GM12878 (cell line): Measurements from ENCODE around the gene MEF2C. TPM values are rescaled to one million over a fixed set of nuclear protein-coding genes. Genes with fewer than 3 reads are reported as not detected.

Experiments
- ATAC-seq: fragments of 200-7000 bp; cut with Tn5 transposase; 3 replicates; pipeline ENCODE4 v1.9.1; 2020; ENCODE audit warnings: mild to moderate bottlenecking, moderate library complexity
- BruUV-seq: library from RNA; stranded (reverse); fragments of 400-500 nt; replicated peaks from 2 replicates; lab custom pipeline; 2021; lab: Mats Ljungman, UMichigan
- CTCF ChIA-PET: fragments of 300-600 bp; sonication (Branson Sonifier 250); formaldehyde crosslinking; extraction: SDS; loops from one replicate; lab custom pipeline; 2021; ENCODE audit warnings: inconsistent platforms; lab: Yijun Ruan, JAX
- POLR2A ChIA-PET: fragments of 350-600 bp; formaldehyde crosslinking; extraction: SDS; loops from one replicate; lab custom pipeline; 2021; ENCODE audit warnings: inconsistent platforms; lab: Charles Lee
- RAD21 ChIA-PET: fragments of 300-600 bp; sonication (Branson Sonifier 250); formaldehyde crosslinking; loops from one replicate; lab custom pipeline; 2023; ENCODE audit warnings: antibody characterized with exemption; ENCODE audit not compliant: unreplicated experiment; lab: Charles Lee
- SMC1A ChIA-PET: fragments of 300-600 bp; sonication (Branson Sonifier 250); formaldehyde crosslinking; loops from one replicate; lab custom pipeline; 2023; ENCODE audit not compliant: unreplicated experiment, uncharacterized antibody; lab: Charles Lee
- DNase-seq: peaks from one replicate; pipeline ENCODE4 v3.0.0-alpha.2; 2011; ENCODE audit warnings: low read depth, low spot score
- FAIRE-seq: peaks from 3 replicates; lab custom pipeline; 2011; peaks lifted over from hg19 to GRCh38; lab: Jason Lieb, UNC
- H2AFZ ChIP-seq: 2 replicates; pipeline ENCODE4 v1.6.0; 2011; ENCODE audit warnings: low read depth, low read length, control low read depth; ENCODE audit not compliant: control insufficient read depth
- H3K27ac ChIP-seq: 2 replicates; pipeline ENCODE4 v1.5.1; 2011; ENCODE audit warnings: control low read depth; ENCODE audit not compliant: control insufficient read depth, insufficient read depth
- H3K27me3 ChIP-seq, 2 experiments: replicated peaks in 1 of 2; 2 replicates each; pipeline versions ENCODE4 v1.6.0 to v1.6.1; 2011; ENCODE audit warnings: low read length in 1 of 2; ENCODE audit not compliant: control insufficient read depth in 2 of 2, insufficient read depth in 2 of 2
- H3K36me3 ChIP-seq, 2 experiments: 2 replicates each; pipeline ENCODE4 v1.5.1; 2011; ENCODE audit warnings: low read length in 1 of 2; ENCODE audit not compliant: control insufficient read depth in 2 of 2, insufficient read depth in 2 of 2
- H3K4me1 ChIP-seq: 2 replicates; pipeline ENCODE4 v1.6.1; 2011; ENCODE audit warnings: mild to moderate bottlenecking, low read length, moderate library complexity, mixed read lengths; ENCODE audit not compliant: control insufficient read depth, insufficient read depth
- H3K4me2 ChIP-seq: 2 replicates; pipeline ENCODE4 v1.6.0; 2011; ENCODE audit warnings: control low read depth; ENCODE audit not compliant: control insufficient read depth, insufficient read depth
- H3K4me3 ChIP-seq: fragments of 200-600 bp; sonication (generic); 2 replicates; pipeline ENCODE4 v1.5.1; 2016
- H3K79me2 ChIP-seq: 2 replicates; pipeline ENCODE4 v1.6.0; 2011; ENCODE audit warnings: low read length; ENCODE audit not compliant: control insufficient read depth, insufficient read depth
- H3K9ac ChIP-seq: 2 replicates; pipeline ENCODE4 v1.8.0; 2011; ENCODE audit warnings: low read length, control low read depth, mixed read lengths; ENCODE audit not compliant: control insufficient read depth, insufficient read depth
- H3K9me3 ChIP-seq: replicated peaks from 3 replicates; pipeline ENCODE4 v1.5.1; 2011; ENCODE audit warnings: mild to moderate bottlenecking, low read length; ENCODE audit not compliant: control insufficient read depth, insufficient read depth
- H4K20me1 ChIP-seq: 2 replicates; pipeline ENCODE4 v1.6.0; 2011; ENCODE audit not compliant: control insufficient read depth, insufficient read depth
- BACH1 ChIP-seq: fragments of 450-650 bp; IDR thresholded peaks from 2 replicates; pipeline ENCODE4 v1.6.1; 2017; ENCODE audit warnings: mild to moderate bottlenecking, borderline replicate concordance
- MXI1 ChIP-seq: fragments of 150-350 bp; IDR thresholded peaks from 2 replicates; pipeline ENCODE4 v1.6.1; 2011; ENCODE audit warnings: low read depth, mild to moderate bottlenecking, inconsistent platforms, low read length, improper control_type of control experiment
- NFIC ChIP-seq: IDR thresholded peaks from 2 replicates; pipeline ENCODE4 v1.6.1; 2012; ENCODE audit warnings: low read depth, mild to moderate bottlenecking, inconsistent platforms, low read length, moderate library complexity
- RBBP5 ChIP-seq: fragments of 200-600 bp; sonication (generic); conservative IDR thresholded peaks from 2 replicates; pipeline ENCODE4 v1.6.1; 2016
- RFX5 ChIP-seq: IDR thresholded peaks from 2 replicates; pipeline ENCODE4 v1.6.1; 2011; ENCODE audit warnings: low read depth, low read length, improper control_type of control experiment
- SMAD5 ChIP-seq: IDR thresholded peaks from 2 replicates; pipeline ENCODE4 v1.6.1; 2016; ENCODE audit warnings: antibody characterized with exemption, low read depth
- SMC3 ChIP-seq: IDR thresholded peaks from 2 replicates; pipeline ENCODE4 v1.6.1; 2011; ENCODE audit warnings: low read length, improper control_type of control experiment, borderline replicate concordance
- ZNF274 ChIP-seq: IDR thresholded peaks from one replicate; pipeline ENCODE4 v1.8.0; 2011; ENCODE audit not compliant: insufficient read length, insufficient read depth
- WGBS: methylation state at CpG from one replicate; pipeline ENCODE4 v1.1.6; 2016; ENCODE audit warnings: low lambda C conversion rate; ENCODE audit not compliant: insufficient replicate concordance, insufficient coverage; ENCODE audit errors: missing lambda C conversion rate; 5-methylcytosine and 5-hydroxymethylcytosine counted together
- in situ Hi-C: fragments of 300-500 bp; cut with MboI; formaldehyde crosslinking; loops from 9 replicates; pipeline ENCODE4 v1.14.3; 2018; ENCODE audit warnings: mixed read lengths
- intact Hi-C: fragments of 100-400 bp; cut with micrococcal nuclease; formaldehyde crosslinking; loops from one replicate; pipeline ENCODE4 v1.14.2; 2022; ENCODE audit not compliant: unreplicated experiment
- polyA plus RNA-seq, 11 experiments: library from polyadenylated mRNA; depleted of rRNA in 4 of 11; unstranded in 6 of 11; stranded (reverse) in 5 of 11; fragments of >200 nt; fragmentation: Nextera tagmentation in 4 of 11; fragmentation: Illumina TruSeq in 1 of 11; extraction: Ambion mirVana in 4 of 11; extraction: Trizol in 1 of 11; gene quantifications; 1 replicate in 1 of 11; 2 replicates in 10 of 11; pipeline versions ENCODE4 v1.2.1 to v1.2.3, GENCODE V29; 2011 to 2016; ENCODE audit warnings: inconsistent platforms in 2 of 11, missing spikeins in 2 of 11, low read depth in 1 of 11
- total RNA-seq, 4 experiments: library from RNA; depleted of rRNA in 3 of 4; stranded (reverse); fragments of >200 nt in 3 of 4; fragmentation: Illumina TruSeq in 1 of 4; extraction: Trizol in 1 of 4; gene quantifications; 2 replicates each; pipeline versions ENCODE4 v1.2.1 to v1.2.3, GENCODE V29; 2013 to 2021
- TF ChIP-seq, protein P1 (sequence below): fragments of 450-650 bp; IDR thresholded peaks from 2 replicates; pipeline ENCODE4 v1.6.1; 2017; ENCODE audit warnings: mild to moderate bottlenecking, moderate library complexity
- TF ChIP-seq, protein P2 (sequence below): fragments of 450-650 bp; formaldehyde crosslinking; IDR thresholded peaks from 2 replicates; pipeline ENCODE4 v1.4.0; 2022; ENCODE audit warnings: mild to moderate bottlenecking, moderate library complexity
- TF ChIP-seq, protein P3 (sequence below): fragments of 450-650 bp; IDR thresholded peaks from 2 replicates; pipeline ENCODE4 v1.6.1; 2017; ENCODE audit warnings: antibody characterized with exemption, mild to moderate bottlenecking, moderate library complexity

Gene MEF2C
- total and polyA plus RNA-seq, 10 of the 15 experiments (the other 5 are each of a cell fraction or from before 2014, with no cell fraction given), result 104 to 225 (median 180) TPM

DNA sequence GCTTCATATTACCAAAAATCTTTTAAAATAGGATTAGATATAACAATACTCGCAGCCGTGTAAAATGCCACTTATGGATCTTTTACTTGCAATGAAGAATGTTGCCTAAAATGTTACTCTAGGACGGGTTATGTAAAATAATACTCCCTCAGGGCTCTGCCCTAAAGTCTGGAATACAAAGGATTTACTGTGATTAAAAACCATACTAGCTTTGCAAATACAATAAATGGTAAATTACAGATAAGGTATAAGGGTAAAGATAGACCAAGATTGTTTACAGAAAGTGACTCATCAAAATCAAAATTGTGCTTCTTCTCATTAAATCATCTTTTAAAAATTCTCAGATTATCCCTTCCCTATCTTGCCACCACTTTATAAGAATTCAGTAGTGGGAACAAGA is 163.6 kb downstream of the MEF2C start:
- 98% methylated on average over 3 of the region's 3 CpGs for WGBS
- POLR2A ChIA-PET, result no interaction called here
- no peak overlapping the region for H3K9ac ChIP-seq
- SMC1A ChIA-PET, result interaction anchor here (0.6 kb wide), 1 partner anchor 152 kb away, joined by 3 read pairs; no protein-coding TSS in a partner anchor
- in situ Hi-C loops, result no loop called here
- no peaks in the 10 kb centered on the region for H4K20me1 ChIP-seq
- H3K27ac ChIP-seq, result no peak overlapping the region
- CTCF ChIA-PET, result interaction anchor here (0.5 to 1.2 kb wide), 2 partner anchors 8 to 1365 kb away, joined by 3 read pairs; no protein-coding TSS in a partner anchor
- DNase-seq (no peak), ATAC-seq (no peak), FAIRE-seq (no peak)
- peaks cover 11 to 33% of the 10 kb centered on the region in 2 experiments for H3K36me3 ChIP-seq
- H3K4me1 ChIP-seq, result no peaks in the 10 kb centered on the region
- H3K9me3 ChIP-seq, result no peaks in the 10 kb centered on the region
- H3K4me3 ChIP-seq, result no peak overlapping the region
- H3K27me3 ChIP-seq, result no peaks in the 10 kb centered on the region
- no peaks in the 10 kb centered on the region for H3K79me2 ChIP-seq
- intact Hi-C loops, result no loop called here
- RAD21 ChIA-PET, result no interaction called here
- H3K4me2 ChIP-seq, result no peak overlapping the region
- BruUV-seq, result no TSS peak
- no peak overlapping the region for H2AFZ ChIP-seq
- TF ChIP-seq RBBP5, result no peak
- TF ChIP-seq, protein P1, sequence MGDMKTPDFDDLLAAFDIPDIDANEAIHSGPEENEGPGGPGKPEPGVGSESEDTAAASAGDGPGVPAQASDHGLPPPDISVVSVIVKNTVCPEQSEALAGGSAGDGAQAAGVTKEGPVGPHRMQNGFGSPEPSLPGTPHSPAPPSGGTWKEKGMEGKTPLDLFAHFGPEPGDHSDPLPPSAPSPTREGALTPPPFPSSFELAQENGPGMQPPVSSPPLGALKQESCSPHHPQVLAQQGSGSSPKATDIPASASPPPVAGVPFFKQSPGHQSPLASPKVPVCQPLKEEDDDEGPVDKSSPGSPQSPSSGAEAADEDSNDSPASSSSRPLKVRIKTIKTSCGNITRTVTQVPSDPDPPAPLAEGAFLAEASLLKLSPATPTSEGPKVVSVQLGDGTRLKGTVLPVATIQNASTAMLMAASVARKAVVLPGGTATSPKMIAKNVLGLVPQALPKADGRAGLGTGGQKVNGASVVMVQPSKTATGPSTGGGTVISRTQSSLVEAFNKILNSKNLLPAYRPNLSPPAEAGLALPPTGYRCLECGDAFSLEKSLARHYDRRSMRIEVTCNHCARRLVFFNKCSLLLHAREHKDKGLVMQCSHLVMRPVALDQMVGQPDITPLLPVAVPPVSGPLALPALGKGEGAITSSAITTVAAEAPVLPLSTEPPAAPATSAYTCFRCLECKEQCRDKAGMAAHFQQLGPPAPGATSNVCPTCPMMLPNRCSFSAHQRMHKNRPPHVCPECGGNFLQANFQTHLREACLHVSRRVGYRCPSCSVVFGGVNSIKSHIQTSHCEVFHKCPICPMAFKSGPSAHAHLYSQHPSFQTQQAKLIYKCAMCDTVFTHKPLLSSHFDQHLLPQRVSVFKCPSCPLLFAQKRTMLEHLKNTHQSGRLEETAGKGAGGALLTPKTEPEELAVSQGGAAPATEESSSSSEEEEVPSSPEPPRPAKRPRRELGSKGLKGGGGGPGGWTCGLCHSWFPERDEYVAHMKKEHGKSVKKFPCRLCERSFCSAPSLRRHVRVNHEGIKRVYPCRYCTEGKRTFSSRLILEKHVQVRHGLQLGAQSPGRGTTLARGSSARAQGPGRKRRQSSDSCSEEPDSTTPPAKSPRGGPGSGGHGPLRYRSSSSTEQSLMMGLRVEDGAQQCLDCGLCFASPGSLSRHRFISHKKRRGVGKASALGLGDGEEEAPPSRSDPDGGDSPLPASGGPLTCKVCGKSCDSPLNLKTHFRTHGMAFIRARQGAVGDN, result no peak
- TF ChIP-seq, protein P2, sequence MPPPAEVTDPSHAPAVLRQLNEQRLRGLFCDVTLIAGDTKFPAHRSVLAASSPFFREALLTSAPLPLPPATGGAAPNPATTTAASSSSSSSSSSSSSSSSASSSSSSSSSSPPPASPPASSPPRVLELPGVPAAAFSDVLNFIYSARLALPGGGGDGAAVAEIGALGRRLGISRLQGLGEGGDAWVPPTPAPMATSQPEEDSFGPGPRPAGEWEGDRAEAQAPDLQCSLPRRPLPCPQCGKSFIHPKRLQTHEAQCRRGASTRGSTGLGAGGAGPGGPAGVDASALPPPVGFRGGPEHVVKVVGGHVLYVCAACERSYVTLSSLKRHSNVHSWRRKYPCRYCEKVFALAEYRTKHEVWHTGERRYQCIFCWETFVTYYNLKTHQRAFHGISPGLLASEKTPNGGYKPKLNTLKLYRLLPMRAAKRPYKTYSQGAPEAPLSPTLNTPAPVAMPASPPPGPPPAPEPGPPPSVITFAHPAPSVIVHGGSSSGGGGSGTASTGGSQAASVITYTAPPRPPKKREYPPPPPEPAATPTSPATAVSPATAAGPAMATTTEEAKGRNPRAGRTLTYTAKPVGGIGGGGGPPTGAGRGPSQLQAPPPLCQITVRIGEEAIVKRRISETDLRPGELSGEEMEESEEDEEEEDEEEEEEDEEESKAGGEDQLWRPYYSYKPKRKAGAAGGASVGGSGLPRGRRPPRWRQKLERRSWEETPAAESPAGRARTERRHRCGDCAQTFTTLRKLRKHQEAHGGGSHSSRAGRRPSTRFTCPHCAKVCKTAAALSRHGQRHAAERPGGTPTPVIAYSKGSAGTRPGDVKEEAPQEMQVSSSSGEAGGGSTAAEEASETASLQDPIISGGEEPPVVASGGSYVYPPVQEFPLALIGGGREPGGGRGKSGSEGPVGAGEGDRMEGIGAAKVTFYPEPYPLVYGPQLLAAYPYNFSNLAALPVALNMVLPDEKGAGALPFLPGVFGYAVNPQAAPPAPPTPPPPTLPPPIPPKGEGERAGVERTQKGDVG (CRISPR knock-in tag), result no peak
- TF ChIP-seq SMC3, result no peak
- TF ChIP-seq BACH1, result no peak
- no peak for TF ChIP-seq NFIC
- TF ChIP-seq MXI1, result no peak
- no peak for TF ChIP-seq RFX5
- no peak for TF ChIP-seq SMAD5
- TF ChIP-seq, protein P3, sequence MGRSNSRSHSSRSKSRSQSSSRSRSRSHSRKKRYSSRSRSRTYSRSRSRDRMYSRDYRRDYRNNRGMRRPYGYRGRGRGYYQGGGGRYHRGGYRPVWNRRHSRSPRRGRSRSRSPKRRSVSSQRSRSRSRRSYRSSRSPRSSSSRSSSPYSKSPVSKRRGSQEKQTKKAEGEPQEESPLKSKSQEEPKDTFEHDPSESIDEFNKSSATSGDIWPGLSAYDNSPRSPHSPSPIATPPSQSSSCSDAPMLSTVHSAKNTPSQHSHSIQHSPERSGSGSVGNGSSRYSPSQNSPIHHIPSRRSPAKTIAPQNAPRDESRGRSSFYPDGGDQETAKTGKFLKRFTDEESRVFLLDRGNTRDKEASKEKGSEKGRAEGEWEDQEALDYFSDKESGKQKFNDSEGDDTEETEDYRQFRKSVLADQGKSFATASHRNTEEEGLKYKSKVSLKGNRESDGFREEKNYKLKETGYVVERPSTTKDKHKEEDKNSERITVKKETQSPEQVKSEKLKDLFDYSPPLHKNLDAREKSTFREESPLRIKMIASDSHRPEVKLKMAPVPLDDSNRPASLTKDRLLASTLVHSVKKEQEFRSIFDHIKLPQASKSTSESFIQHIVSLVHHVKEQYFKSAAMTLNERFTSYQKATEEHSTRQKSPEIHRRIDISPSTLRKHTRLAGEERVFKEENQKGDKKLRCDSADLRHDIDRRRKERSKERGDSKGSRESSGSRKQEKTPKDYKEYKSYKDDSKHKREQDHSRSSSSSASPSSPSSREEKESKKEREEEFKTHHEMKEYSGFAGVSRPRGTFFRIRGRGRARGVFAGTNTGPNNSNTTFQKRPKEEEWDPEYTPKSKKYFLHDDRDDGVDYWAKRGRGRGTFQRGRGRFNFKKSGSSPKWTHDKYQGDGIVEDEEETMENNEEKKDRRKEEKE, result no peak
- no peak for TF ChIP-seq ZNF274
